Measurements from ENCODE around the gene CAPN3.
"Not testable (repeated sequence)": the region's sequence is repeated elsewhere in the genome, so short reads cannot be mapped to it uniquely, and the experiment has no call there.

The CAPN3 gene

GRCh38 chr15:42359249-42359648, at the start of gene CAPN3:
CAPN3 (plus strand) TSS chr15:42359501; CDS start chr15:42359806, 305 bp downstream.
- no peak for DNase-seq

- DNase-seq: no peak
These were observed 45.8 kb upstream of the CAPN3 start for GRCh38 chr15:42313463-42313862.

DNA sequence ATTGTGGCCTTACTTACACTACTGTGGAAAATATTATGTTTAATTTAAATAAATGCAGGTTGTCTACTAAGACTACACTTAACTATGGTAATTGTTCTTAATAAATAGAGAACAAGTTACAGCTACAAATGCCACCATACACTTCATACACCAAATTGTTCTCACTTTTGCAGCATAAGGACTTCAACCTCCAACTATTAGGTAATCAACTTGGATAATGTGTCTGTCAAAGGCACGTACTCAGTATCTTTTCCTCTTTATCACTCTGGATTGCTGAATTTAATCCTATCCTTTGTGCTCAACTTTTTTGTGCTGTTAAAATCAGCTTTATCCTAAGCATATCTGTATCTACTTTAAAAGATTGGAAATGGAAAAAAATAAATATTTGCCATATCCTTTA, 44.5 kb upstream of the CAPN3 start:
- no peak for DNase-seq

DNA sequence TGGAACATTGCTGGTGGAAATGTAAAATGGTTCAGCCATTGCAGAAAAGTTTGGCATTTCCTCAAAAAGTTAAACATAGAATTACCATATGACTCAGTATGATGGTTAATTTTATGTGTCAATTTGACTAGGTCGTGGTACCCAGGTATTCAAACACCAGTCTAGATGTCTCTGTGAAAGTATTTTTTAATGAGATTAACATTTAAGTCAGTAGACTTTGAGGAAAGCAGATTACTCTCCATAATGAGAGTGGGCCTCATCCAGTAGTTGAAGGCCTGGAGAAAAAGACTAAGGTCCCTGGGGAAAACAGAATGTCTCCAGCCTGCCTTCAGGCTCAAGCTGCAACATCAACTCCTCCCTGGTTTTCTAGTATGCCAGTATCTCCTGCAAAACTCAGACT, 43.8 kb upstream of the CAPN3 start:
- no peak for DNase-seq

DNA sequence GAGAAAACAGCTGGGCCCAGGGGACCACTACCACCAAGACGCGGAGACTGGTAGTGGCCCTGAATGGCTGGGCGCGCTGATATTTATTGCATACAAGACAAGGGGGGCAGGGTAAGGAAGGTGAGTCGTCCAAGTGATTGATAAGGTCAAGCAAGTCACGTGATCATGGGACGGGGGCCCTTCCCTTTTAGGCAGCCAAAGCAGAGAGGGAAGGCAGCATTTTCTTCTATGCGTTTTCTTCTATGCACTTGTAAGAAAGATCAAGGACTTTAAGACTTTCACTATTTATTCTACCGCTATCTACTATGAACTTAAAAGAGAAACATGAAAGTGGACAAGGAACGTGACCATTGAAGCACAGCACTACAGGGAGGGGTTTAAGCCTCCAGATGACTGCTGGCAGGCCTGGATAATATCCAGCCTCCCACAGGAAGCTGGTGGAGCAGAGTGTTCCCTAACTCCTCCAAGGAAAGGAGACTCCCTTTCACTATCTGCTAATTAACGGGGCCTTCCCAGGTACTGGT, 43.0 kb upstream of the CAPN3 start:
- not testable (repeated sequence) for DNase-seq

DNA sequence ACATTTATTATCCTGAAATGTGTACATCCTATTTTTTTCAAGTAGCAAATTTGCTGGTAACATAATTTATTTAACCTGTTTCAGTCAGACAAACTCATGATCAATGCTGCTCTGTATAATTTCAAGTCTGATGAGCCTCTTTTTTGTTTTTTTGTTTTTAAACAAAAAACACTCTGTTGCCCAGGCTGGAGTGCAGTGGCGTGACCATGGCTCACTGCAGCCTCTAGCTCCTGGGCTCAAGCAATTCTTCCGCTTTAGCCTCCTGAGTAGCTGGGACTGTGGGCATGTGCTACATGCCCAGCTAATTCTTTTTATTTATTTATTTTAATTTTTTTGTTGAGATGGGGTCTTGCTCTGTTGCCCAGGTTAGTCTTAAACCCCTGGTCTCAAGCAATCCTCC, 40.1 kb upstream of the CAPN3 start:
- DNase-seq: no peak

GRCh38 chr15:42324308-42324707, 35.0 kb upstream of the CAPN3 start:
- no peak for DNase-seq

DNA sequence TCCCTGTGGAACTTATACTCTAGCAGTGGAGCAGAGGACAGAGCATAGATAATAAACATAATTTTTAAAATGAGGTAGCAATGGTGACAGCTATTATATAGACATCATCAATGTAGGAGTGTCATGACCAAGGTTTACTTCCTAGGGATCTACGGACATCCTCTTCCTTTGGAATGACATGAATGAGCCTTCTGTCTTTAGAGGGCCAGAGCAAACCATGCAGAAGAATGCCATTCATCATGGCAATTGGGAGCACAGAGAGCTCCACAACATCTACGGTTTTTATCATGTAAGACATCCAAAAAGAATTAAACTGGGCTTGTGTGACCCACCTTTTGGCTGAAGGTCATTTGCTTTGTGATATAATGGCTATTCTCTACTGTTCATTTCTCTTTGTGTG, 30.1 kb upstream of the CAPN3 start:
- DNase-seq: no peak

- no peak for DNase-seq
These were observed 29.3 kb upstream of the CAPN3 start for GRCh38 chr15:42329992-42330391.

- no peak for DNase-seq
These were observed 28.1 kb upstream of the CAPN3 start for GRCh38 chr15:42331235-42331634.

- no peak for DNase-seq
These were observed 27.0 kb upstream of the CAPN3 start for GRCh38 chr15:42332331-42332730.

DNA sequence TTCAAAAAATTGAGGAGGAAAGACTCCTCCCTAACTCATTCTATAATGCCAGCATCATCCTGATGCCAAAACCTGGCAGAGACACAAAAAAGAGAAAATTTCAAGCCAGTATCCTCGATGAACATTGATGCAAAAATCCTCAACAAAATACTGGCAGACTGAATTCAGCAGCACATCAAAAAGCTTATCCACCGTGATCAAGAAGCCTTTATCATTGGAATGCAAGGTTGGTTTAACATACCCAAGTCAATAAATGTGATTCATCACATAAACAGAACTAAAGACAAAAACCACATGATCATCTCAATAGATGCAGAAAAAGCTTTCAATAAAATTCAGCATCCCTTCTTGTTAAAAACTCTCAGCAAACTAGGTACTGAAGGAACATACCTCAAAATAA, 24.2 kb upstream of the CAPN3 start:
- DNase-seq: no peak

GRCh38 chr15:42336650-42337049, 22.7 kb upstream of the CAPN3 start:
- DNase-seq: not testable (repeated sequence)

GRCh38 chr15:42337104-42337503, 22.2 kb upstream of the CAPN3 start:
- not testable (repeated sequence) for DNase-seq

DNA sequence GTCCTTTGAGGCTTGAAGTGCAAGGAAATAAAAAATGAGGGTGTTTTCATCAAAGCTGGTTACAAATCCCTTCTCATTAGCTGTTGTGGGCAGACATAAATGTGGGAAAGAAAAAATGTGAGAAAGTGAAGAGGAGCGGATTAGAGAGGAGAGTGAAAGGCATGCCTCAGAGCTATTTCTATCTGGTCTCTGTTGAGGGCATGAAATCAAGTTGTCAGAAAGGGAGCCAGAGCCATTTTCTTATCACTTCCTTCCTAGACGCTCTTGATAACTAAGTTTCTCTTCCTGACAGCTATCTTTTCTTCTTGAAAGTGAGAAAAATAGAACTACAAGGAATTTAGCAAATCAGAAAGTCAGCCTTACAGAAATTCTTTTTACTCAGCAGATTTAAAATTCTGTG, 20.8 kb upstream of the CAPN3 start:
- no peak for DNase-seq

DNA sequence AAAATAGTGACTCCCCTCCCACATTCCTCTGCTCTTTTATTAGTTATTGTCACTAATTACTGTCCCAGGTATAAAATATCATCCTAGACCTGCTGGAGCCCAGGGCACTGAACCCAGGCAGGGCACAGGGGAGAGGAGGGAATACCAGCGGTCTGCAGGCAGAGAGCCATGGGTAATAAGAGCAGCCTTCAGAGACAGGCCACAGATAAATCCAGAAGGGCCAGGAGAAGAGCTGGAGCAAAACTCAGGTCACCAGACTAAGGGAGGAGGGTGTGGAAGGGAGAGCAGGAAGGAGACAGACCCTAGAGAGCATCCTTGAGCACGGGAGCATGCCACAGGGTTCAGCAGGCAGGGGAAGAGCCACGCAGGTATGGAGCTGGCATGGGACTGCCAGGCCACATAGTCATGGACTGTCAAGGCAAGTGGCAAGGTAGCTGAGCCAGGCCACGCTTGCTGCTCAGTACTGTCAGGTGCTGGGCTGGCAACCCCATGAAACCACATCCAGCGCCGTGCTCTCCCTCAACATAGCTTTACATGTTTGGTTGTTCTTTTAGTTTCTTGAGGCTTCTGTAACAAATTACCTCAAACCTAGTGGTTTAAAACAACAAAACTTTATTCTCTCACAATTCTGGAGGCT, 15.6 kb upstream of the CAPN3 start:
- no peak for DNase-seq

DNA sequence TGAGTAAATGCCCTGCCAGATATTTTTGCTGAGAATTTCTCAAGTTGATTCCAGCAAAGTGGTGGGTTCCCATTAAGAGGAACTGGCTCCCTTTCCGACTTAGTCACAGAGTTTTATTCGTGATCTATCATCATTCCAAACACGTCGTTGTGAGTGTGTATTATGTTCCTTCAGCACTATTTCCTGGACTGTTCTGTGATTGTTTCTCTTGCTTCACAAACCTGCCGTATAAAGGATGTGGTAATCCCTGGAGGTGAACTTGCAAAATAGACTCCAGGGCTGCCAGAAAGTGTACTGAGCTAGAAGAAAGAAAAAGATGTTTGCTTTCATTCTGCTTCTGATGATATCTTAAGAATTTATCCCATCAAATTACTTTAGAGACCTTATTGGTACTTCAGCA, 14.5 kb upstream of the CAPN3 start:
- DNase-seq: no peak

- no peak for DNase-seq
These were observed 13.8 kb upstream of the CAPN3 start for GRCh38 chr15:42345504-42345903.

DNA sequence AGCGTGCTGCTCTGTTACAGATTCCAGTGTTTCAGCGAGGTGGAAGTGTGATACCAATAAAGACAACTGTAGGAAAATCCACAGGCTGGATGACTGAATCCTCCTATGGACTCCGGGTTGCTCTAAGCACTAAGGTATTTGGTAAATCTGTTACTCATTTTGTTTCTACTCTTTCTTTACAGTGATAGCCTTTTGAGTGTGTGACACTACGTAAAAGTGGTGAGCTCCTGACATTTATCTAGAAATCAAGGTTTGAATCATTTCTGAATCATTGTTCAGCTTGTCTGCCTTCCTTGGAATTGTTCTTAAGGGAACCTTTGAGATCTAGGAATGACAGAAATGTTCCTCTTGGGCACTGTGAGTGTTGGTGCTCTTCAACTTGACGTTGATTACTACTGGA, 11.2 kb upstream of the CAPN3 start:
- no peak for DNase-seq

GRCh38 chr15:42349186-42349585, 10.1 kb upstream of the CAPN3 start:
- no peak for DNase-seq

GRCh38 chr15:42352401-42352800, 6.9 kb upstream of the CAPN3 start:
- no peak for DNase-seq

GRCh38 chr15:42353061-42353460, 6.2 kb upstream of the CAPN3 start:
- DNase-seq: no peak

GRCh38 chr15:42354824-42355223, 4.5 kb upstream of the CAPN3 start:
- DNase-seq: no peak

DNA sequence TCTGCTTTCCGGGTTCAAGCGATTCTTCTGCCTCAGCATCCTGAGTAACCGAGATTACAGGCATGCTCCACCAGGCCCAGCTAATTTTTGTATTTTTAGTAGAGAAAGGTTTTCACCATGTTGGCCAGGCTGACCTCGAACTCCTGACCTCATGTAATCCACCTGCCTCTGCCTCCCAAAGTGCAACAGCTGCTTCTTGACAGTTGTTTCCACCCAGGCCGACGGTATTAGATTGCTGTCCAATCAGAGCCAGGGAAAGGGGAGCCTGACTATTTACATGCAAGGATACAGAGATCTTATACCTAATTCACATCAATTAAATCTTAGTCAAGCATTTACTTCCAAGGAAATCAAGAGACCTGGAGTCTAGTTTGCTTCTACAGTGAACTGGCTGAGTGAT, 4.0 kb upstream of the CAPN3 start:
- DNase-seq: no peak

DNA sequence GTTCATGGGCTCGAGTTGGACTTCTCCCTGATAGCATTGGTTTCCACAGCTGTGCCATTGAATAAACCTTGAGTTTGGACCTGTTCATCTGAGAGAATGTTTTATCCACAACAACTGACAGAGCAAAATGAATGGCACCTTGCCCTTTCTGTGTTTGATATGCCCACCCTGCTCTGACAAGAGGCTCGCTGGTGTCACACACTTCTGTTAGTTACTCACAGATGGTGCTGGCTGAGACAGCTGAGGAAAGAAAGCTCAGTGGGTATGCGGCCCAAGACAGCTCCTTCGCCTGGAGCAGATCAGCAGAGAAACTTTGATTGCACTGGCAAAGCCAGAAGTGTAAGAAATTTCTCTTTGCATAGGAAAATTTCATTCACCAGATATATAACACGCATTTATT, 2.5 kb upstream of the CAPN3 start:
- no peak for DNase-seq
